ENCODE results near the gene SATB2.

Gene SATB2

GRCh38 chr2:199462347-199462955 lies 4.7 kb upstream of the SATB2 start:
- no peak for TF ChIP-seq CTCF (IDR thresholded peaks at IDR 0.05; ENCODE audit: extremely low read depth, insufficient read depth, missing control alignments)
- peak; percentile 21 for DNase-seq (ENCODE audit: low spot score)
- in situ Hi-C loops (cut with MboI; ENCODE audit: low pct_unique_long_range_greater_than_20kb, low sequenced_read_pairs, unreplicated experiment): no loop called here

- no peak for TF ChIP-seq CTCF (IDR thresholded peaks at IDR 0.05; ENCODE audit: extremely low read depth, insufficient read depth, missing control alignments)
- no peak for DNase-seq (ENCODE audit: low spot score)
- in situ Hi-C loops (cut with MboI; ENCODE audit: low pct_unique_long_range_greater_than_20kb, low sequenced_read_pairs, unreplicated experiment): no loop called here
Observed at GRCh38 chr2:199461711-199462346, 4.1 kb upstream of the SATB2 start.

- no peak for TF ChIP-seq CTCF (IDR thresholded peaks at IDR 0.05; ENCODE audit: extremely low read depth, insufficient read depth, missing control alignments)
- in situ Hi-C loops (cut with MboI; ENCODE audit: low pct_unique_long_range_greater_than_20kb, low sequenced_read_pairs, unreplicated experiment): no loop called here
- no peak for DNase-seq (ENCODE audit: low spot score)
Observed at GRCh38 chr2:199460846-199461710, 3.3 kb upstream of the SATB2 start.

- TF ChIP-seq CTCF (IDR thresholded peaks at IDR 0.05; ENCODE audit: extremely low read depth, insufficient read depth, missing control alignments): no peak
- in situ Hi-C loops (cut with MboI; ENCODE audit: low pct_unique_long_range_greater_than_20kb, low sequenced_read_pairs, unreplicated experiment): no loop called here
- peak; percentile 45 for DNase-seq (ENCODE audit: low spot score)
Observed at GRCh38 chr2:199460101-199460671, 2.4 kb upstream of the SATB2 start.

- peak; percentile 67 for DNase-seq (ENCODE audit: low spot score)
- no peak for TF ChIP-seq CTCF (IDR thresholded peaks at IDR 0.05; ENCODE audit: extremely low read depth, insufficient read depth, missing control alignments)
- in situ Hi-C loops (cut with MboI; ENCODE audit: low pct_unique_long_range_greater_than_20kb, low sequenced_read_pairs, unreplicated experiment): no loop called here
Observed at GRCh38 chr2:199459286-199460100, 1.8 kb upstream of the SATB2 start.
